22Rv1 (cell line): ENCODE measurements around the gene TSPAN9.

ENCODE experiments used
- CTCF ChIP-seq: fragments of 450-650 bp; IDR thresholded peaks from 2 replicates; pipeline ENCODE4 v1.5.1; 2017; ENCODE audit warnings: mild to moderate bottlenecking
- ZFX ChIP-seq: fragments of 450-650 bp; IDR thresholded peaks from 2 replicates; pipeline ENCODE4 v1.6.1; 2017; ENCODE audit warnings: antibody characterized with exemption, borderline replicate concordance

GRCh38 chr12:3085341-3086139 lies 8.4 kb downstream of the TSPAN9 start:
- TF ChIP-seq CTCF, result no peak
- TF ChIP-seq ZFX, result no peak
